Esophagus (tissue), 2 donors: ENCODE measurements around the gene LBHD2. TPM values are rescaled to one million over a fixed set of nuclear protein-coding genes. Genes with fewer than 3 reads are reported as not detected.
A peak's percentile ranks its signal among the peaks of the same experiment; 100 is the strongest.

Source experiments
- H3K27ac ChIP-seq, 2 donors: one replicate each; pipeline ENCODE4 v1.5.1; 2013; ENCODE audit warnings: low read depth in 2 of 2, mild to moderate bottlenecking in 2 of 2, inconsistent platforms in 1 of 2, low read length in 1 of 2, moderate library complexity in 1 of 2
- H3K27me3 ChIP-seq, 2 donors: one replicate each; pipeline ENCODE4 v1.6.1; 2013; ENCODE audit warnings: low read length in 2 of 2, control low read depth in 1 of 2, mild to moderate bottlenecking in 1 of 2; ENCODE audit not compliant: insufficient read depth in 2 of 2, control insufficient read depth in 1 of 2
- H3K36me3 ChIP-seq, 2 donors: one replicate each; pipeline ENCODE4 v1.6.1; 2013; ENCODE audit warnings: low read length in 1 of 2; ENCODE audit not compliant: control insufficient read depth in 2 of 2, insufficient read depth in 2 of 2
- H3K4me1 ChIP-seq, 2 donors: one replicate each; pipeline ENCODE4 v1.6.1; 2013; ENCODE audit warnings: low read length in 1 of 2; ENCODE audit not compliant: control insufficient read depth in 2 of 2, insufficient read depth in 2 of 2
- H3K4me3 ChIP-seq, 2 donors: one replicate each; pipeline ENCODE4 v1.5.1; 2013; ENCODE audit warnings: low read length in 2 of 2, mild to moderate bottlenecking in 2 of 2, low read depth in 1 of 2, moderate library complexity in 1 of 2
- H3K9me3 ChIP-seq, 2 donors: one replicate each; pipeline ENCODE4 v1.6.1; 2013; ENCODE audit warnings: mild to moderate bottlenecking in 2 of 2, low read depth in 1 of 2, low read length in 1 of 2, moderate library complexity in 1 of 2; ENCODE audit not compliant: control insufficient read depth in 2 of 2, insufficient read depth in 1 of 2
- WGBS, 2 donors: extraction: QIAGEN DNeasy Blood & Tissue Kit; methylation state at CpG; one replicate each; pipeline ENCODE4 v1.1.7; 2013; 5-methylcytosine and 5-hydroxymethylcytosine counted together
- polyA plus RNA-seq, 2 donors: library from polyadenylated mRNA; stranded (reverse); fragments of 200-250 nt; gene quantifications; one replicate each; pipeline ENCODE4 v1.2.3, GENCODE V29; 2013
- donor health status: healthy with polysubstance abuse.
- donor health status: Bipolar disorder and iron deficiency.

Gene LBHD2
- polyA plus RNA-seq, 2 donors, result not detected

GRCh38 chr14:103122947-103123633 is 39.1 kb downstream of the LBHD2 start, which contains the start of gene TNFAIP2:
TNFAIP2 (plus strand) TSS chr14:103123461; CDS start chr14:103126458, 2,997 bp downstream.
- Histone ChIP-seq H3K27me3 (no peaks in the 10 kb centered on the region), H3K4me3 (peak within 1 kb of the TSS; percentile 58 to 73), H3K4me1 (peaks cover 32 to 50% of the 10 kb centered on the region in 2 donors), H3K27ac (peak within 1 kb of the TSS; percentile 85 to 92), H3K9me3 (peaks cover 0 to 2% of the 10 kb centered on the region in 2 donors), H3K36me3 (peaks cover 0 to 3% of the 10 kb centered on the region in 2 donors)
- 2 to 4% methylated on average over 43 to 74 of the region's 74 CpGs for WGBS, 2 donors

GRCh38 chr14:103123634-103124500 is 39.9 kb downstream of the LBHD2 start:
- peaks cover 0 to 3% of the 10 kb centered on the region in 2 donors for H3K36me3 ChIP-seq
- peaks cover 30 to 57% of the 10 kb centered on the region in 2 donors for H3K4me1 ChIP-seq
- 21 to 22% methylated on average over 39 to 48 of the region's 48 CpGs for WGBS, 2 donors
- peaks cover 0 to 2% of the 10 kb centered on the region in 2 donors for H3K9me3 ChIP-seq
- peak overlapping the region; percentile 58 to 73 for H3K4me3 ChIP-seq
- H3K27me3 ChIP-seq, result no peaks in the 10 kb centered on the region
- H3K27ac ChIP-seq, result peak overlapping the region; percentile 78 to 92

- H3K4me3 ChIP-seq, result peak overlapping the region; percentile 58 to 73
- H3K27me3 ChIP-seq, result no peaks in the 10 kb centered on the region
- H3K36me3 ChIP-seq, result peaks cover 0 to 3% of the 10 kb centered on the region in 2 donors
- WGBS, 2 donors, result 66 to 67% methylated on average over 5 of the region's 5 CpGs
- H3K4me1 ChIP-seq, result peaks cover 30 to 64% of the 10 kb centered on the region in 2 donors
- peak overlapping the region; percentile 78 to 92 for H3K27ac ChIP-seq
- H3K9me3 ChIP-seq, result no peaks in the 10 kb centered on the region
These were observed 40.5 kb downstream of the LBHD2 start for GRCh38 chr14:103124501-103125001.

- H3K4me3 ChIP-seq, result peak overlapping the region; percentile 58 to 73
- H3K4me1 ChIP-seq, result peaks cover 33 to 71% of the 10 kb centered on the region in 2 donors
- no peaks in the 10 kb centered on the region for H3K27me3 ChIP-seq
- H3K9me3 ChIP-seq, result no peaks in the 10 kb centered on the region
- peaks cover 0 to 11% of the 10 kb centered on the region in 2 donors for H3K36me3 ChIP-seq
- H3K27ac ChIP-seq, result no peak overlapping the region
- WGBS, 2 donors, result 86 to 90% methylated on average over 13 of the region's 13 CpGs
These were observed 41.4 kb downstream of the LBHD2 start for GRCh38 chr14:103125098-103126070.

GRCh38 chr14:103126088-103126872 is 42.3 kb downstream of the LBHD2 start:
- no peaks in the 10 kb centered on the region for H3K9me3 ChIP-seq
- H3K27ac ChIP-seq, result peak overlapping the region; percentile 11 to 47
- H3K4me1 ChIP-seq, result peaks cover 34 to 70% of the 10 kb centered on the region in 2 donors
- no peaks in the 10 kb centered on the region for H3K27me3 ChIP-seq
- WGBS, 2 donors, result 69 to 73% methylated on average over 22 of the region's 22 CpGs
- H3K4me3 ChIP-seq, result peak overlapping the region; percentile 15 to 24
- H3K36me3 ChIP-seq, result peaks cover 0 to 11% of the 10 kb centered on the region in 2 donors

GRCh38 chr14:103126873-103127304 is 42.9 kb downstream of the LBHD2 start:
- Histone ChIP-seq H3K9me3 (no peaks in the 10 kb centered on the region), H3K4me1 (peaks cover 33 to 65% of the 10 kb centered on the region in 2 donors), H3K27me3 (no peaks in the 10 kb centered on the region), H3K36me3 (peaks cover 0 to 11% of the 10 kb centered on the region in 2 donors), H3K27ac (peak overlapping the region; percentile 11 to 89), H3K4me3 (peak overlapping the region; percentile 15 to 24)
- 32 to 42% methylated on average over 32 to 62 of the region's 62 CpGs for WGBS, 2 donors

DNA sequence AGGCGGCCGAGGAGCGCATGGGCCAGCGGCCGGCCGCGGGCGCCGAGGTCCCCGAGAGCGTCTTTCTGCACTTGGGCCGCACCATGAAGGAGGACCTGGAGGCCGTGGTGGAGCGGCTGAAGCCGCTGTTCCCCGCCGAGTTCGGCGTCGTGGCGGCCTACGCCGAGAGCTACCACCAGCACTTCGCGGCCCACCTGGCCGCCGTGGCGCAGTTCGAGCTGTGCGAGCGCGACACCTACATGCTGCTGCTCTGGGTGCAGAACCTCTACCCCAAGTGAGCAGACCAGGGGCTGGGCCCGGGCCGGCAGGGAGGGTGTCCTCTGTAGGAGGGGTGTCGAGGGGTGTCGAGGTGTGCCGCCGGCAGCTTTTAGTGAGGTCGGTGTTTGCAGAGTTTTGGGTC is 43.3 kb downstream of the LBHD2 start:
- Histone ChIP-seq H3K9me3 (no peaks in the 10 kb centered on the region), H3K27ac (peak overlapping the region in 1 of 2 donors; percentile 89), H3K27me3 (no peaks in the 10 kb centered on the region), H3K4me1 (peaks cover 29 to 61% of the 10 kb centered on the region in 2 donors), H3K36me3 (peaks cover 0 to 14% of the 10 kb centered on the region in 2 donors), H3K4me3 (peak overlapping the region; percentile 24 to 28)
- 44 to 45% methylated on average over 38 to 39 of the region's 39 CpGs for WGBS, 2 donors

DNA sequence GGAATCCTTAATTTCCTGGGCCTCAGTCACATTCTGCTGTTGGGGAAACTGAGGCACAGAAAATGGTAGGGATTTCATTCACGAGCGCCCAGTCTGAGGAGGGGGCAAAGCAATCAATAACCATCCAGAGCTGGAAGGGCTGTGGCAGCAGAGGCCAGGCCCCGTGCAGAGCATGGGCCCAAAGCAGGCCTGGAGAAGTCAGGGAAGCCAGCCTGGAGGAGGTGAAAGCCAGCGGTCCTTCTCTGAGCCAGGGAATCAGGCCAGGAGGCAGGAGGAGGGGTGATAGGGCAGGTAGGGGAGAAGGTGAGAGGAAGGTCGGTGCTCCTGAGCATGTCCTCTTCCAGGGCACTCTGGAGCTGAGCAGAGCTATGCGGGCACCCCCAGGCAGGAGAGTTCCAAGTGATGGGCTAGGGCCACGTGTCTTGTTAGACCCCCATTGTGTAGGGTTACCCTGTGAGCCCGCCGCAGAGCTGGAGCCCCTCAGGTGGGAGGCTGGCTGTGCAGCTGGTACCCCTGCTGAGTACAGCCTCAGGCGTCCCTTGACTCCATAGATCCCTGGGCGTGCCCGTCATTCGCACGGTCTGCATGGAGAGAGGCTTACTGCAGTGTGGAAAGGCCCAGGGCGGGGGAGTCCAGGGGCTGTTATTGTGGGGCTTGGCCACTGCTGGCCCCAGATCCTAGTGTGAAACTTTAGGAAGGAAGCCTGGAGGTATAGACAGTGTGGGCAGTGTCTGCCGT is 44.0 kb downstream of the LBHD2 start:
- H3K4me3 ChIP-seq, result peak overlapping the region; percentile 7 to 28

More for the DNA sequence above, 44.0 kb downstream of the LBHD2 start:
- H3K27me3 ChIP-seq, result no peaks in the 10 kb centered on the region
- peak overlapping the region; percentile 15 to 89 for H3K27ac ChIP-seq
- no peaks in the 10 kb centered on the region for H3K9me3 ChIP-seq
- 65 to 76% methylated on average over 16 of the region's 16 CpGs for WGBS, 2 donors
- H3K36me3 ChIP-seq, result peaks cover 0 to 21% of the 10 kb centered on the region in 2 donors
- H3K4me1 ChIP-seq, result peaks cover 24 to 56% of the 10 kb centered on the region in 2 donors
